Adrenal gland (tissue), 5 donors: ENCODE results near the gene SWT1.

ENCODE experiments used
- CTCF ChIP-seq, 6 experiments: fragments of 450-650 bp in 4 of 6; fragments of 200-600 bp in 2 of 6; sonication (generic) in 1 of 6; IDR thresholded peaks; 1 replicate in 5 of 6; 2 replicates in 1 of 6; pipeline versions ENCODE4 v1.5.1 to v1.8.0; 2016 to 2021; ENCODE audit warnings: antibody characterized with exemption in 6 of 6, mild to moderate bottlenecking in 2 of 6, moderate library complexity in 1 of 6
- POLR2A ChIP-seq, 2 donors: fragments of 450-650 bp; IDR thresholded peaks; one replicate each; pipeline ENCODE4 v1.6.1; 2017; ENCODE audit warnings: antibody characterized with exemption in 2 of 2, mild to moderate bottlenecking in 2 of 2, moderate library complexity in 1 of 2
- donor health status: DM: no; HTN: no; CAD: no.

- TF ChIP-seq CTCF (IDR thresholded peaks at IDR 0.05) = no peak
- peak; percentile 96 to 99 for TF ChIP-seq POLR2A (IDR thresholded peaks at IDR 0.05)
These were observed at the start of gene SWT1, which contains the start of gene TRMT1L for GRCh38 chr1:185156854-185157598.
